SK-N-SH treated with all-trans-retinoic acid at 6 μM for 48 hours (cell line): Measurements from ENCODE around the gene FOXO4.

ENCODE experiments used
- PATZ1 ChIP-seq: fragments of 250-450 bp; sonication (Bioruptor Pico); IDR thresholded peaks from 2 replicates; pipeline ENCODE4 v1.8.0; 2020; ENCODE audit warnings: mild to moderate bottlenecking, moderate library complexity, borderline replicate concordance
- POU6F1 ChIP-seq: fragments of 250-450 bp; sonication (Bioruptor Pico); IDR thresholded peaks from 2 replicates; pipeline ENCODE4 v1.8.0; 2021; ENCODE audit warnings: low read depth, mild to moderate bottlenecking, moderate library complexity, borderline replicate concordance
- RARB ChIP-seq: fragments of 250-450 bp; sonication (Bioruptor Pico); IDR thresholded peaks from 2 replicates; pipeline ENCODE4 v1.8.0; 2021; ENCODE audit warnings: mild to moderate bottlenecking, moderate library complexity
- TSHZ2 ChIP-seq: fragments of 250-450 bp; sonication (Bioruptor Pico); IDR thresholded peaks from 2 replicates; pipeline ENCODE4 v1.5.0; 2020; ENCODE audit warnings: mild to moderate bottlenecking, moderate library complexity
- ZNF8 ChIP-seq: fragments of 450-650 bp; formaldehyde crosslinking; IDR thresholded peaks from 2 replicates; pipeline ENCODE4 v1.5.0; 2020; ENCODE audit warnings: mild to moderate bottlenecking, moderate library complexity

GRCh38 chrX:71053217-71053621, 42.4 kb upstream of the FOXO4 start:
- TF ChIP-seq RARB (CRISPR knock-in tag): no peak
- TF ChIP-seq PATZ1: no peak
- no peak for TF ChIP-seq ZNF8 (CRISPR knock-in tag)
- no peak for TF ChIP-seq TSHZ2 (CRISPR knock-in tag)
- no peak for TF ChIP-seq POU6F1 (CRISPR knock-in tag)
